ENCODE measurements around the gene HSPA1B. TPM values are rescaled to one million over a fixed set of nuclear protein-coding genes. Genes with fewer than 3 reads are reported as not detected.
A peak's percentile ranks its signal among the peaks of the same experiment; 100 is the strongest.

HSPA1B gene
- total and polyA plus RNA-seq, 2 donors: 137 to 269 TPM

GRCh38 chr6:31878726-31879125 lies 51.2 kb downstream of the HSPA1B start, which contains the start of gene SLC44A4:
TSS of gene SLC44A4 (minus strand) at chr6:31878997. CDS start at chr6:31878980, 17 bp downstream.
- Histone ChIP-seq H3K36me3 (ENCODE audit: insufficient read depth) (peaks cover 6% of the 10 kb centered on the region), H3K4me1 (ENCODE audit: insufficient read depth) (no peaks in the 10 kb centered on the region), H3K27ac (ENCODE audit: low read depth) (peak within 1 kb of the TSS; percentile 44), H3K4me3 (ENCODE audit: low read depth, low read length) (no peak within 1 kb of the TSS)
- DNase-seq (ENCODE audit: extremely low spot score): no peak
- 43% methylated on average over 18 of the region's 18 CpGs for WGBS

GRCh38 chr6:31879143-31879542 lies 51.6 kb downstream of the HSPA1B start:
- H3K4me1 ChIP-seq (ENCODE audit: insufficient read depth): no peaks in the 10 kb centered on the region
- 68% methylated on average over 13 of the region's 13 CpGs for WGBS
- H3K36me3 ChIP-seq (ENCODE audit: insufficient read depth): peaks cover 6% of the 10 kb centered on the region
- no peak overlapping the region for H3K27ac ChIP-seq (ENCODE audit: low read depth)
- DNase-seq (ENCODE audit: extremely low spot score): no peak
- no peak overlapping the region for H3K4me3 ChIP-seq (ENCODE audit: low read depth, low read length)

Small RNA genes lying within 50 kb of the gene (small RNA-seq; reads per million reads assigned to genes)
- not detected for gene RF00019
- 119 reads per million, percentile 97 among the genes with 10 or more reads in this experiment for gene SNORD48
- not detected for gene SNORD52

Other genes with a start within 250 kb of the HSPA1B start
Only the 30 nearest of the 38 such genes appear.
- gene APOM, start 171.8 kb upstream of the HSPA1B start, total RNA-seq: 0.69 TPM
- 3.6 TPM for gene APOM, start 171.8 kb upstream of the HSPA1B start, polyA plus RNA-seq
- 17.6 TPM for gene C6orf47, start 167.0 kb upstream of the HSPA1B start, total RNA-seq
- 29.7 TPM for gene C6orf47, start 167.0 kb upstream of the HSPA1B start, polyA plus RNA-seq
- 10.0 TPM for gene GPANK1, start 162.7 kb upstream of the HSPA1B start, total RNA-seq
- gene GPANK1, start 162.7 kb upstream of the HSPA1B start, polyA plus RNA-seq: 20.9 TPM
- gene CSNK2B, start 161.7 kb upstream of the HSPA1B start, total RNA-seq: 44.3 TPM
- gene CSNK2B, start 161.7 kb upstream of the HSPA1B start, polyA plus RNA-seq: 151 TPM
- 6.0 TPM for gene LY6G5B, start 157.8 kb upstream of the HSPA1B start, total RNA-seq
- 7.2 TPM for gene LY6G5B, start 157.8 kb upstream of the HSPA1B start, polyA plus RNA-seq
- 0.37 TPM for gene LY6G5C, start 146.7 kb upstream of the HSPA1B start, total RNA-seq
- 4.0 TPM for gene LY6G5C, start 146.7 kb upstream of the HSPA1B start, polyA plus RNA-seq
- 42.6 TPM for gene ABHD16A, start 124.4 kb upstream of the HSPA1B start, total RNA-seq
- gene ABHD16A, start 124.4 kb upstream of the HSPA1B start, polyA plus RNA-seq: 56.4 TPM
- not detected for gene LY6G6F, start 120.9 kb upstream of the HSPA1B start, total RNA-seq
- gene LY6G6F, start 120.9 kb upstream of the HSPA1B start, polyA plus RNA-seq: not detected
- gene LY6G6D, start 112.4 kb upstream of the HSPA1B start, total RNA-seq: 3.1 TPM
- 1.7 TPM for gene LY6G6D, start 112.4 kb upstream of the HSPA1B start, polyA plus RNA-seq
- not detected for gene LY6G6C, start 106.0 kb upstream of the HSPA1B start, total RNA-seq
- gene LY6G6C, start 106.0 kb upstream of the HSPA1B start, polyA plus RNA-seq: not detected
- gene MPIG6B, start 104.4 kb upstream of the HSPA1B start, total RNA-seq: 0.32 TPM
- gene MPIG6B, start 104.4 kb upstream of the HSPA1B start, polyA plus RNA-seq: 0.62 TPM
- 81.6 TPM for gene DDAH2, start 98.4 kb upstream of the HSPA1B start, total RNA-seq
- 115 TPM for gene DDAH2, start 98.4 kb upstream of the HSPA1B start, polyA plus RNA-seq
- gene CLIC1, start 91.2 kb upstream of the HSPA1B start, total RNA-seq: 200 TPM
- 303 TPM for gene CLIC1, start 91.2 kb upstream of the HSPA1B start, polyA plus RNA-seq
- 14.8 TPM for gene MSH5, start 87.7 kb upstream of the HSPA1B start, total RNA-seq
- gene MSH5, start 87.7 kb upstream of the HSPA1B start, polyA plus RNA-seq: 2.9 TPM
- 0.90 TPM for gene SAPCD1, start 65.1 kb upstream of the HSPA1B start, total RNA-seq
- gene SAPCD1, start 65.1 kb upstream of the HSPA1B start, polyA plus RNA-seq: 1.3 TPM
- gene VWA7, start 50.4 kb upstream of the HSPA1B start, total RNA-seq: 0.42 TPM
- 0.39 TPM for gene VWA7, start 50.4 kb upstream of the HSPA1B start, polyA plus RNA-seq
- gene VARS1, start 32.0 kb upstream of the HSPA1B start, total RNA-seq: 16.7 TPM
- 34.4 TPM for gene VARS1, start 32.0 kb upstream of the HSPA1B start, polyA plus RNA-seq
- gene LSM2, start 20.8 kb upstream of the HSPA1B start, total RNA-seq: 22.5 TPM
- gene LSM2, start 20.8 kb upstream of the HSPA1B start, polyA plus RNA-seq: 69.4 TPM
- 2.5 TPM for gene HSPA1L, start 12.5 kb upstream of the HSPA1B start, total RNA-seq
- gene HSPA1L, start 12.5 kb upstream of the HSPA1B start, polyA plus RNA-seq: 2.9 TPM
- gene HSPA1A, start 12.2 kb upstream of the HSPA1B start, total RNA-seq: 152 TPM
- gene HSPA1A, start 12.2 kb upstream of the HSPA1B start, polyA plus RNA-seq: 374 TPM
- 18.4 TPM for gene NEU1, start 35.1 kb downstream of the HSPA1B start, total RNA-seq
- gene NEU1, start 35.1 kb downstream of the HSPA1B start, polyA plus RNA-seq: 52.1 TPM
- gene SLC44A4, start 51.3 kb downstream of the HSPA1B start, total RNA-seq: 3.3 TPM
- gene SLC44A4, start 51.3 kb downstream of the HSPA1B start, polyA plus RNA-seq: 4.2 TPM
- gene EHMT2, start 70.0 kb downstream of the HSPA1B start, total RNA-seq: 33.1 TPM
- 45.5 TPM for gene EHMT2, start 70.0 kb downstream of the HSPA1B start, polyA plus RNA-seq
- 4.8 TPM for gene ZBTB12, start 74.3 kb downstream of the HSPA1B start, total RNA-seq
- 10.1 TPM for gene ZBTB12, start 74.3 kb downstream of the HSPA1B start, polyA plus RNA-seq
- gene C2, start 100.0 kb downstream of the HSPA1B start, total RNA-seq: 4.0 TPM
- 10.0 TPM for gene C2, start 100.0 kb downstream of the HSPA1B start, polyA plus RNA-seq
- gene CFB, start 118.4 kb downstream of the HSPA1B start, total RNA-seq: 6.5 TPM
- 39.6 TPM for gene CFB, start 118.4 kb downstream of the HSPA1B start, polyA plus RNA-seq
- gene NELFE, start 131.2 kb downstream of the HSPA1B start, total RNA-seq: 39.8 TPM
- gene NELFE, start 131.2 kb downstream of the HSPA1B start, polyA plus RNA-seq: 53.6 TPM
- gene SKIC2, start 131.4 kb downstream of the HSPA1B start, total RNA-seq: 28.9 TPM
- 48.8 TPM for gene SKIC2, start 131.4 kb downstream of the HSPA1B start, polyA plus RNA-seq
- gene DXO, start 144.4 kb downstream of the HSPA1B start, total RNA-seq: 8.5 TPM
- gene DXO, start 144.4 kb downstream of the HSPA1B start, polyA plus RNA-seq: 20.2 TPM
- gene C4A, start 154.3 kb downstream of the HSPA1B start, total RNA-seq: 3.6 TPM
- gene C4A, start 154.3 kb downstream of the HSPA1B start, polyA plus RNA-seq: 126 TPM